ENCODE data around the gene SGSH. TPM values are rescaled to one million over a fixed set of nuclear protein-coding genes. Genes with fewer than 3 reads are reported as not detected.

SGSH gene
- total RNA-seq, 1 donor, result 15.9 TPM

DNA sequence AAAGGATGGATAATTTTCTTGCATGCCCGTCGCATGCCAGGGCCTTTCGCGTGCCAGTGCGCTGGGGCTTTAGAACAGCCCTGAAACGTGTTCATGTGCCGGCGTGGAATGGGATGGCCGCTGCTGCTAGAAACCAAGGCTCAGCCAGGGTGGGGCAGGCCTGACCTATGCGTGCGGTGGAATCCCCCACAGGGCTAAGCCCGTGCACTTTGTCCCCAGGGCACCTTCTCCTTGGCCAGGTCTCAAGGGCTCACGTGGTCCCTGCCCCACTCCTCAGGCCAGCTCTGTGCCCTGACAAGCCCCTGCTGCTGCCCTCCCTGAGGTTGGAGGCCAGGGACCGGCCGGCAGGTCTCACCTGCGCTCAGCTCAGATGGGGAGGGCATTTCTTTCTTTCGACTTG lies 27.4 kb upstream of the SGSH start:
- H3K79me2 ChIP-seq (ENCODE audit: insufficient read depth, low read length), result no peaks in the 10 kb centered on the region
- H4K20me1 ChIP-seq (ENCODE audit: insufficient read depth, low read length), result no peaks in the 10 kb centered on the region
- TF ChIP-seq, protein P1, sequence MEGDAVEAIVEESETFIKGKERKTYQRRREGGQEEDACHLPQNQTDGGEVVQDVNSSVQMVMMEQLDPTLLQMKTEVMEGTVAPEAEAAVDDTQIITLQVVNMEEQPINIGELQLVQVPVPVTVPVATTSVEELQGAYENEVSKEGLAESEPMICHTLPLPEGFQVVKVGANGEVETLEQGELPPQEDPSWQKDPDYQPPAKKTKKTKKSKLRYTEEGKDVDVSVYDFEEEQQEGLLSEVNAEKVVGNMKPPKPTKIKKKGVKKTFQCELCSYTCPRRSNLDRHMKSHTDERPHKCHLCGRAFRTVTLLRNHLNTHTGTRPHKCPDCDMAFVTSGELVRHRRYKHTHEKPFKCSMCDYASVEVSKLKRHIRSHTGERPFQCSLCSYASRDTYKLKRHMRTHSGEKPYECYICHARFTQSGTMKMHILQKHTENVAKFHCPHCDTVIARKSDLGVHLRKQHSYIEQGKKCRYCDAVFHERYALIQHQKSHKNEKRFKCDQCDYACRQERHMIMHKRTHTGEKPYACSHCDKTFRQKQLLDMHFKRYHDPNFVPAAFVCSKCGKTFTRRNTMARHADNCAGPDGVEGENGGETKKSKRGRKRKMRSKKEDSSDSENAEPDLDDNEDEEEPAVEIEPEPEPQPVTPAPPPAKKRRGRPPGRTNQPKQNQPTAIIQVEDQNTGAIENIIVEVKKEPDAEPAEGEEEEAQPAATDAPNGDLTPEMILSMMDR (IDR thresholded peaks at IDR 0.05; ENCODE audit: extremely low read depth, low read depth, low read length), result no peak
- no peaks in the 10 kb centered on the region for H3K36me3 ChIP-seq (ENCODE audit: insufficient read depth, low read length)
- H3K27me3 ChIP-seq (ENCODE audit: insufficient read depth, low read length), result no peaks in the 10 kb centered on the region
- no peak overlapping the region for H2AFZ ChIP-seq (ENCODE audit: low read length)
- no peaks in the 10 kb centered on the region for H3K4me1 ChIP-seq (ENCODE audit: insufficient read depth, low read length)
- H3K27ac ChIP-seq (ENCODE audit: low read depth, low read length), result no peak overlapping the region
- no peak for DNase-seq (ENCODE audit: insufficient read length, low spot score, missing footprints)
- H3K4me3 ChIP-seq (ENCODE audit: insufficient read depth, low read length), result no peak overlapping the region
- H3K4me2 ChIP-seq (ENCODE audit: insufficient read depth, low read length), result no peak overlapping the region
- no peaks in the 10 kb centered on the region for H3K9me3 ChIP-seq (ENCODE audit: low read depth, low read length)

DNA sequence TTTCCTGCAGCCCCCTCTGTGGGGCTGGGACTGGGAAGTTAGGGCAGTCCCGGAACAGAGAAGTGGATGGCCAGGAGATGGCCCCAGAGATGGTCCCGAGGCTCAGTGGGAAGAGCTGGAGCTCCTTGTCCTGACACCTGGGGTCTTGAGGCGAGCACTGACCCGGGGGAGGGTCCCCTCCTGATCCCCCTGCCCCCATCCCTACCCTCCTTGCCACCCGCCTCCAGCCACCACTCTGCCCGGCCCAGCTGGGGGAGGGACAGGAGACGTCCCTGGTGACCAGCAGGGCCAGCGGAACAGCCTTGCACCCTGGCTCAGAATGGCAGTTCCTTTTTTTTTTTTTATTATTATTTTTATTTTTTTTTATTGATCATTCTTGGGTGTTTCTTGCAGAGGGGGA lies 26.6 kb upstream of the SGSH start:
- no peaks in the 10 kb centered on the region for H3K79me2 ChIP-seq (ENCODE audit: insufficient read depth, low read length)
- no peak for DNase-seq (ENCODE audit: insufficient read length, low spot score, missing footprints)
- no peak overlapping the region for H2AFZ ChIP-seq (ENCODE audit: low read length)
- no peaks in the 10 kb centered on the region for H3K27me3 ChIP-seq (ENCODE audit: insufficient read depth, low read length)
- H3K36me3 ChIP-seq (ENCODE audit: insufficient read depth, low read length), result no peaks in the 10 kb centered on the region
- H3K27ac ChIP-seq (ENCODE audit: low read depth, low read length), result no peak overlapping the region
- TF ChIP-seq, protein P1 (IDR thresholded peaks at IDR 0.05; ENCODE audit: extremely low read depth, low read depth, low read length), result no peak
- H3K4me2 ChIP-seq (ENCODE audit: insufficient read depth, low read length), result no peak overlapping the region
- H3K4me3 ChIP-seq (ENCODE audit: insufficient read depth, low read length), result no peak overlapping the region
- no peaks in the 10 kb centered on the region for H3K4me1 ChIP-seq (ENCODE audit: insufficient read depth, low read length)
- no peaks in the 10 kb centered on the region for H4K20me1 ChIP-seq (ENCODE audit: insufficient read depth, low read length)
- H3K9me3 ChIP-seq (ENCODE audit: low read depth, low read length), result no peaks in the 10 kb centered on the region

DNA sequence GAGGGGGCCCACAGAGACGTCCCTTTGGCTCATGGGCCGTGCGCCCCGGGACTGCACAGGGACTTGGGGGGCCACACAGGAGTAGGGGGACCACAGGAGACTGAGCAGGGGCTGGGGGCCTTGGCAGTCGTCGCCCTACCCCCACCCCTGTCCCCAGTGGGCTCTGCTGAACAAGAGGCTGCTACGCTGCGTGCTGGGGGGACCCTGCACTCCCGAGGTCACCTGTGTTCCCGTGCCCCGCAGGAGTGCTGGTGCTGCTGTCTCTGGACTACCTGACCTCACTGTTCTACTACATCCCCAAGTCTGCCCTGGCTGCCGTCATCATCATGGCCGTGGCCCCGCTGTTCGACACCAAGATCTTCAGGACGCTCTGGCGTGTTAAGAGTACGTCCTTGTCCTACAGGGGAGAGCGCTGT lies 26.1 kb upstream of the SGSH start:
- Histone ChIP-seq H3K27me3 (ENCODE audit: insufficient read depth, low read length) (no peaks in the 10 kb centered on the region), H3K4me3 (ENCODE audit: insufficient read depth, low read length) (no peak overlapping the region), H3K9me3 (ENCODE audit: low read depth, low read length) (no peaks in the 10 kb centered on the region), H3K36me3 (ENCODE audit: insufficient read depth, low read length) (no peaks in the 10 kb centered on the region), H3K79me2 (ENCODE audit: insufficient read depth, low read length) (no peaks in the 10 kb centered on the region), H3K27ac (ENCODE audit: low read depth, low read length) (no peak overlapping the region), H4K20me1 (ENCODE audit: insufficient read depth, low read length) (no peaks in the 10 kb centered on the region), H3K4me1 (ENCODE audit: insufficient read depth, low read length) (no peaks in the 10 kb centered on the region), H3K4me2 (ENCODE audit: insufficient read depth, low read length) (no peak overlapping the region), H2AFZ (ENCODE audit: low read length) (no peak overlapping the region)
- TF ChIP-seq, protein P1 (IDR thresholded peaks at IDR 0.05; ENCODE audit: extremely low read depth, low read depth, low read length), result no peak
- peak; percentile 52 for DNase-seq (ENCODE audit: insufficient read length, low spot score, missing footprints)

DNA sequence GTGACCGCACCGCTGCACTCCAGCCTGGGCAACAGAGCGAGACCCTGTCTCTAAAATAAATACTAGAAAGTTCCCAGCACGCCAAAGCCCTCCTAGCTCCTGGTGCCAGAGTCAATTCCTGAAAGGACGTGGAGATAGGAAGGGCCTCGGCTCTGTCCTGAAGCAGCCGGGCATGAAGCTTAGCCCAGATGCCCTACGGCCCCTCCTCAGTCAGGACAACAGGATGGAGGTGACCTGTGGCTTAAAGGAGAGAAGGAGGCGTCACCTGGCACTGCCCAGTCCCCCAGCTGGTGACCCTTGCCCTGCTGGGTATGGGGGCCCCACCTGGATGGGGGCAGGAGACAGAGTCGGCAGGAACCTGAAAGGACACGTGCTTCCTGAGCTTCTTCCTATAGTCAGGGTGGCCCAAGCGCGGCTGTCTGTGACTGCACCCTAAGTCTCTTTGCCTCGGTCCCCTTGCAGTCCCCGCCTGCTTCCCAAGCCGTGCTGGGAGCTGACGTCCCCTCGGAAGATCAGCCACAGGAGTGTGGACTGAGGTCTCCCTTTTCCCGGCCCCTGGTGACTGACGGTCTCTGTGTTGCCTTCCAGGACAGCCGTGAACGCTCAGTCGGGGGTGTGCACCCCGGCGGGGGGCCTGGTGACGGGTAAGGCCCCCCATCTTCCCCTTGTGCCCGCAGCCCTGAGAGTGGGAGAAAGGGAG lies 25.6 kb upstream of the SGSH start:
- Histone ChIP-seq H3K4me1 (ENCODE audit: insufficient read depth, low read length) (no peaks in the 10 kb centered on the region), H3K27ac (ENCODE audit: low read depth, low read length) (no peak overlapping the region), H3K79me2 (ENCODE audit: insufficient read depth, low read length) (no peaks in the 10 kb centered on the region), H3K4me3 (ENCODE audit: insufficient read depth, low read length) (no peak overlapping the region), H3K36me3 (ENCODE audit: insufficient read depth, low read length) (no peaks in the 10 kb centered on the region), H3K9me3 (ENCODE audit: low read depth, low read length) (no peaks in the 10 kb centered on the region), H3K4me2 (ENCODE audit: insufficient read depth, low read length) (no peak overlapping the region), H3K27me3 (ENCODE audit: insufficient read depth, low read length) (no peaks in the 10 kb centered on the region), H4K20me1 (ENCODE audit: insufficient read depth, low read length) (no peaks in the 10 kb centered on the region), H2AFZ (ENCODE audit: low read length) (no peak overlapping the region)
- TF ChIP-seq, protein P1 (IDR thresholded peaks at IDR 0.05; ENCODE audit: extremely low read depth, low read depth, low read length), result no peak
- DNase-seq (ENCODE audit: insufficient read length, low spot score, missing footprints), result peak; percentile 63

Measured in osteoblast (primary cell).